NCI-H524 treated with DMSO at 0.1 percent for 48 hours (cell line): ENCODE measurements around the gene PSMB5.

Source experiments
- DNase-seq: peaks from one replicate; lab custom pipeline; 2025; lab: John Stamatoyannopoulos, UW

Gene PSMB5

DNA sequence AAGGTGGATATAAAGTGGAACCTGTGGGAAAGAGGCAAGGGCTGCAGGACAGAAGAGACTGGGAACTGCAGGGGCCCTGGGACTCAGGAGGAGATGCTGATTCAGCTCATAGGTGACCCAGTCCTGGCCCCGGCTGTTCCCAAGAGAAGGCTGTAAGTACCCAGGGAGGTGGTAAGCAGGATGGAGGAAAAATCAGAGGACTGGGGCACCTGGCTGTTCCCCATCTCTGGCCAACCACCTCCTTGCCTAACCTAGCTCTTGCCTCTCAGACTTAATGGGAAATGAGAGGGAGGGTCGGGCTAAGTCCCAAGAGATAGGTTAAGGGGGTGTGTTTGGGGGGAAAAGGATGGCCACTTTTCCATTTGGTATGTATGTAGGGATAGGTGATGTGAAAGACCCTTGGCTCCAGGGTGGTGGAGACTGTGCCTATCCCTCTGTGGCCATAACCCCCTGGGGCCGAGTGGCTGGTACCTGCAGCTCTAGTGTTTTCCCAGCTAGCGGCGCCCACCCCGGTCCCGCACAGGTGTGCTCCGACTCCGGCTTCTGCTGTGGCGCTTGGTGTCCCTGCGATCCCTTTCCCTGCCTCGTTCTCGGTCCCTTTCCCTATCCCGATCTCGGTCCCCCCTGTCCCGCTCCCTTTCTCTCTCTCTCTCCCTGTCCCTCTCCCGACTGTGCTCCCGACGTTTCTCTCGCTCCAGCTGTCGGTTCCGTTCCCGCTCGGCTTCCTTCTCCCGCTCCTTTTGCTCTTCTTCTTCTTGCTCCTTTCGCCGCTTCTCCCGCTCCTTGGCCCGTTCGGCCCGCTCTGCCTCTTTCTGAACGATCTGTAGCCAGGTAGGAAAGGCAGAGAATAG is 24.2 kb upstream of the PSMB5 start:
- no peak for DNase-seq

DNA sequence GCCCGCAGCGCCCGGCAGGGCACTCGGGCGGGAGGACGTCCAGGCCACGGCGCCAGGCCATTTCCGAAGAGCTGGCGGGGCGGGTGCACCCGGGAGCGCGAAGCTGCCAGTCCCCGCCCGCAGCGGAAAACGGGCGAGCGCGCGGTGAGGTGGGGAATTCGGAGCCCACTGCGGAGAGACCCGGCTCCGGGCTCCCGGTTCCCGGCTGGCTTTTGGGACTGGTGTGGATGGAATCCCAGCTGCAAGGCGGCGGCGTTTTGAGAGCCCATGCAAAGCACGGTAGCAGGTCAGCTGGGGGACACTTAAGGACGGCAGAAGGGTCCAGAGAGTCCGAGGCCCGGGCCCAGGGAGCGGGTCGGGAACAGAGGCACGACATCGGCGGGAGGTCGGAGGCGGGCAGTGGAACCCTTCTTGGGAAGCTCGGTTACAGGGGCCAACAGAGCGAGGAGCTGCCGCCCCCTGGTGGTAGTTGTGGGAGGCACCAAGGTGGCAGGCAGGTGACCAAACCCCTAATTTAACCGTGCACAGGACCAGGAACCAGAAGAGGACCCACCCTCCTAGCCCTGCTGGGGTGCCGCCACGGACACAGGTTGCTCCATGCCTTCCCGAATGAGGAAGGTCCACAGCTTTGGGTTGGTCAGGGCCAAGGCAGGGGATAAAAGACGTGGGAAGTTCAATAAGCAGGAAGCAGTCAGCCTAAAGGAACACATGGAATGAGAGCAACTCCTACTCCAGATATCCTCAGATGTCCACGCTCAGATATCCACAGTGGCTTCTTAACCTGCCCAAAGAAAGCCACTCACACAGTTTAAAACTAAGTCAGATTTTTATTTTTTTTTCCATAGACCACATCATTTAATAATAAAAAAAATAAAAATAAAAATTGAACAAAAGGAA is 23.3 kb upstream of the PSMB5 start:
- no peak for DNase-seq

DNA sequence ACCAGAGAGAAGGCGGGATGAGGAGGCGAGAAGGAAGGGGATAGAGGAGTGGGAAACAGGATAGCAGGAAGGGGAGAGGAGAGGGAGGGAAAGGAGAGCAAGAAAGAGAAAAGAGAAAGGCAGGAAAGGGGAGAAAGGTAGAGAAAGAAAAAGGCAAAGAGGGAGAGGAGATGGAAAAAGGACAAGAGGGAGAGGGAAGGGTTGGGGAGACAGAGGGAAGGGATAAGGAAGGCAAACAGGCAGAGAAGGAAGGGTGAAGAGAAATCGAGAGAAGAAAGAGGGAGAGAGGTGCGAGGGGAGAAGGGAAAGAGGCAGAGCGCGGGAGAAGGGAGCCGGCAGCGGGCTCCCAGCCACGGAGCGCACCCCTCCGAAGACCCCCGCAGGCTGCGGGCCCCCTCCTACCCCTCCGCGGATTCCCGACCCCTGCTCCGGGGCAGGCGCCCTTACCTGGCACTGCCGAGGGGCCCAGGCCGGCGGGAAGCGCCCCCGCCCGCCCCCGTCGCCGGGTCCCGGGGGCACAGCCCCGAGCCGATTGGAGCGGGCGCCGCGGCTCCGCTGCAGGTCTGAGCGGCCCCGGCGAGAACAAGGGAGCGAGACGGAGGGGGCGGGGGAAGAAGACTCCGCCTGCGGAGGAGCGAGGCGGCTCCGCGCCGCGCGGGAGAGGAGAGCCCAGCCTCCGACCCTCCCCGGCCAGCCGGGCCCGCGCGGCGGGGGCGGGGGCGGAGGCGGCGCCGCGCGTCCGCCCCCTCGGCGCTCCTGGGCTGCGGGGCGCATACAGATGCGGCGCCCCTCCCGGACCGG is 22.5 kb upstream of the PSMB5 start, which contains the start of gene CDH24:
CDH24 (minus strand) TSS at position 565 of the 801 bp plus-strand sequence. CDS start 1,787 bp downstream, outside the sequence.
- no peak for DNase-seq

DNA sequence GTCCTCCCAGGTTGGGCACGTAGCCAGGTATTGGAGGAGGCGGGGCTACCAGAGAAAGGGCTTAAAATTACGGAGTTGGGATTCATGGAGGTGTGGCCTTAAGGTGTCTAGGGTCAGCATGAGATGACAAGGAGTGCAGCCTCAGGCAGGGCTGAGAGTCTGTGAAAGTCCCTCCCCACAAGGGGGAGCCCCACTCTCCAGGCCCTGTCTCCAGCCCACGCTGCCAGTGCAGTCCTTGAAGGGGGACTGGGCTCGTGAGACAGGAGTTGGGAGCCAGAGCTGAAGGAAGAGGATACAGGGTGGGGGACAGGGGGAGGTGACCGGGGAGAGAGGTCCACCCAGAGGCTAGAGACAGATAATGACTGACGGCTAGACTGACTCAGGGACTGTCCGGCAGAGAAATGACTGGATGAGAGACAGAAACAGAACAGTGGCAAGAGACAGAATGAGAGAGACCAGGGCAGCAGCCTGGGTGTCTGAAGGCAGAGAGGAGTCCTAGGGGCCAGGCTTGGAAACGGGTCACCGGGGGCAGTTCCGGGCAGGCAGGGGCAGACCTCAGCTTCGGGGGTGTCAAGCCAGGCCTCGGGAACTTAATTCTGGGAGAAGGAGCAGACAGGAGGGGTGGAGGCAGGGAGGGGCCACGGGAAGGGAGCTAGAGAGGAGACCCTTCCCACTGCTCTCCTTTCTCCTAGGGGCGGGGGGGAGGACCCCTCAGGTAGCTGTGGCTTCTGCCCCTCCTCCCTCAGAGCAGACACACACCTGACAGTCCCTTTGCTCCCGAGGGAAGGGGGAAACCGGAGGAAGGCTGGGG is 21.6 kb upstream of the PSMB5 start:
- no peak for DNase-seq

DNA sequence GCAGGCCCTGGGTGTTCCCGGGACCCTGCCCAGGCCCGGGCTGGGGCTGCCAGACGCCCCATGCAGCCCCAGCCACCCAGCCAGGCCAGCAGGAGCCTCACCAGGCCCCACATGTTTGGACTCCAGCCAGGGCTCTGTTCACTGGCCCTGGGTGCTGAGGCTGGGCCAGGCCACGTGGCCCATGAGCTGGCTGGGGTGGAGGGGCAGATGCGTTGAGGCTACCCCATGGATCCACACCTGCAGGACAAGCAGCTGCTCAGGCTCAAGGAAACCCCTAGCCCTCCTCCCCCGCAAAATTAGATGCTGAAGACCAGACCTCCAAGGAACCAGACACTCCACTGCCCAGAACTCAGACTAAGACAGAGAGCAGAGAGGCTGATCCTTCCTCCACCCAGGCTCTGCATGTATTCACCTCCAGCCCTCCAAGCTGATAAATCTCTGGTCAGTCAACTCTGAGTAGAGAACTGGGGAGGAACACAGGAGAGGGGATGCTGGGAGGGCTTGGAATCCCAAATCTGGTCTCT is 21.0 kb upstream of the PSMB5 start:
- DNase-seq = no peak

DNA sequence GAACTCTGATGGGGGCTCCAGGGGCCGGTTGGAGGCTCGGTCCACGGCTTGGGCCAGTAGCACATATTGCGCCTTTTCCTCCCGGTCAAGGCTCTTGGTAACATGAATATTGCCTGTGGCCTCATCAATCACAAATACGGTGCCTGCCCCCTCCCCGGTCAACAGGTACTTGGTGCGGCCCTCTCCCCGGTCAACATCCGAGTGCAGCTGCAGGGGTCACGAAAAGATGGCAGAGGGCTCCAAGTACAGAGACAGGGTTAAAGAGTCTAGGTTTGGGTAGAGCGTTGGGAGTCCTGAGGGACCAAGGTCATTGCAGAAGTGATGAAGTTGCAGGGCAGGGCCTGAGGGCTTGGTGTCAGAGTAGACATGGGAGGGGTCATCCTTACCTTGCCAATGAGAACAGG is 20.4 kb upstream of the PSMB5 start:
- DNase-seq = no peak

DNA sequence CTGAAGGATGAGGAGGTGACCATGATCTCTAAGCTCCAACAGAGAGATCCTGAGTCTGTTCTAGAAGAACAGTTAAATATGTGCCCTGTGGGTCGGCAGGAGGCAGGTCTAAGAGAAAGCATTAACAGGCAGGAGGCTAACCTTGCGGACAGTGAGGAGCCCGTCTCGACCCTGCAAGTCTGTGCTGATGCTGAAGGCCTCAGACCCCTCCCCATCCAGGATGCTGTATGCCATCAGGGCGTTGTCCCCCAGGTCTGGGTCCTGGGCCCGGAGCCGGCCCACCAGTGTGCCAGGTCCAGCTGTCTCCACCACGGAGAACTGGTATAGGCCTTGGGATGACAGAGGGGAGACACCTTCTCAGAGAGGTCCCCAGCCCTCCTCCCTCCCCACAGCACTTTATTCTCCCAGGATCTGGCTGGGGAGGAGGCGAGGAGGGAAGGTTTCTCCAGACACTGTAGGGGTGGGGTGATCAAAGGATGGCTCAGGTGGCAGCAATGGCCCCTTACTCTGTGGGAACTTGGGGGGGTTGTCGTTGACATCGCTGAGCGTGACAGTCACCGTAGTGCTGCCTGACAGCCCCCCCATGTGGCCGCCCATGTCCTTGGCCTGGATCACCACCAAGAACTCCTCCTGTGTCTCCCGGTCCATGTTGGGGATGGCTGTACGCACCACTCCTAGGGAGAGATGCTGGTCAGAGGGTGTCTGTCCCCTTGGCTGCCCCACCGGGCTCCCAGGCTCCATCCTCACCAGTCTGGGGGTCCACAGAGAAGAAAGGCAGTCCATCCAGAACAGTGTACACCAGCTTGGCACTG is 19.5 kb upstream of the PSMB5 start:
- no peak for DNase-seq

DNA sequence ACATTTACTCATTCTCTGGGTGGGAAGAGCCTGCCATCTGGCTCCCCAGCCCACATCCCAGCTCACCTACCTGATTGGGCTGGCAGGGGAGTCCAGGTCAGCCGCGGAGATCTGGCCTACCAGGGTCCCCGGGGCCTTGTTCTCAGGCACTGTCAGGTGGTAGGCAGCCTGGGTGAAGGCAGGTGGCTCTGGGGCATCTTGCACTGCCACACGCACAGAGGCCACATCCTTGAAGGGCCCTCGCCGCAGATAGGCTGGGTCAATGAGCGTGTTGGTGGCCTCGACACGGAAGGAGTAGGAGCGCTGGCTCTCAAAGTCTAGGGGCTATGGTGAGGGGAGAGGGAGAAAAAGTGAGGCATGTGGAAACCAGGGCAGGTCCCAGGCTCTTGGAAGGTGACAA is 18.7 kb upstream of the PSMB5 start:
- no peak for DNase-seq

DNA sequence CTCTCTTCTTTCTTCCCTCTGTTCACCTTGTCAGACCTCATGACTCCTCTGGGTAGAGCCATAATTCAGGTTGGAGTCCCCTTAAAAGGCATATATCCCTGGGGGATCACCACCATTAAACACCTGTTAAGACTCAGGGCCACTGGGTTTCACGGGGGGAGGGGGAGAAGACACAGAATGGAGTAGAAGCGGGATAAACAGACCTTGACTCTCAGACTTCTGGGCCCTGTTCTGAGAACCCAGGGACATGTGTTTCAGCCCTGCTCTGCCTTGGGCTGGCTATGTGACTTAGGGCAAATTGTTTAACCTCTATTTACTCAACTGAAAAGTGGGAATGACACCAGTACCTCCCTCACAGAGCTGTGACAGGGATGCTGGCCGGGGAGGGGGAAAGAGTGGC is 18.0 kb upstream of the PSMB5 start:
- no peak for DNase-seq

DNA sequence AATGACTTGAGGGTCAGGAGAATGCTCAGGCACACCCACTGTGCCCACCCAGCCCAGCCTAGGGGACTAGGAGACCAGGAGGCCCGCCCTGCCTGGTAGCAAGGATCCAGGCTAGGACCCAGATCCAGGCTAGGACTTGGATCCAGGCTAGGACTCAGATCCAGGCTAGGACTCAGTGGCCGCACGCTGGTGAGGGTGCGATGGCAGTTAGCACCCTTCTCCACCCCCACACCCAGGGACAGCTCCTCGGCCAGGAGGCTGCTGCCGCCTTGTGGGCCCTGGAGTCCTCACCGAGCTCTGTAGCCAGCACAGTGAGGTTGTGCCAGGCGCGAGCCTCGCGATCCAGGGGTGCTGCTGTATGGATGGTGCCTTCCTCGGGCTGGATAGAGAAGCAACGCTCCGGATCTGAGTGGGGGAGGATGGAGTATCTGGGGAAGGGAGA is 17.5 kb upstream of the PSMB5 start:
- DNase-seq = no peak

DNA sequence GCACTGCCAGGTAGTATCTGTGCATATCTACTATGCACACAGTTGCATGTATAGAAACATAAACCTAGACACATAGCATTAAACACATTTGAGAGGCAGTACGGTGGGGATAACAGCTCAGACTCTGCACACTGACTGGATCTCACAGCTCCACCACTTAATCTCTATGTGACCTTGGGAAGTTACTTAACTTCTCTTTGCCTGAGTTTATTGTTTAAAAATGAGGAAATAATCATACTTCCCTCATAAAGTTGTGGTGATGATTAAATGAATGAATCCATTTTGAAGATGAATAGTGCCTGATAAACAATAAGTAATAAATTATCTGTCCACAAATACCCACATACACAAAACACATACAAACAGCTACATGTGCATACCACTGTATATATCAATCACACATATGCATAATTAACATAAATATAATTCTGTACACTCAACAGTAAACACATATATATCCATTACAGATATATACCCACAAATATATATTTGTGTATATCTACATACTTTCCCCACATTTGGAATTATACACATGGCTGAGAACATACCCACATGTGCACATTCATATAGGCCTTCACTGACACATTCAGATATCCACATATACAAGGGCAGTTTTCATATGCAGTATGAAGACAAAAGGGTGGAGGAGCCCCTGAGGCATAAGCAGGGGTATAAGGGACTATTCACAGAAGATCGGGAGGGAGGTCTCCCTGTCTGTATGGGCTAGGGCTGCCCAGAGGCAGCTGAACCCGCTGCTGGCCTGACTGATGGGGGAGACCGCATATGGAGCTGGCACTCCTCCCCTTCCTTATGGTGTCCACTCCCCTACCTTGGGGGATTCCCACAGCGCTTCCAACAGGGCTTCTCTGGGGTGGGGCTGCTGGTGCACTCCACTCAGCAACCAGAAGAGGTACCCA is 16.7 kb upstream of the PSMB5 start:
- DNase-seq = no peak

DNA sequence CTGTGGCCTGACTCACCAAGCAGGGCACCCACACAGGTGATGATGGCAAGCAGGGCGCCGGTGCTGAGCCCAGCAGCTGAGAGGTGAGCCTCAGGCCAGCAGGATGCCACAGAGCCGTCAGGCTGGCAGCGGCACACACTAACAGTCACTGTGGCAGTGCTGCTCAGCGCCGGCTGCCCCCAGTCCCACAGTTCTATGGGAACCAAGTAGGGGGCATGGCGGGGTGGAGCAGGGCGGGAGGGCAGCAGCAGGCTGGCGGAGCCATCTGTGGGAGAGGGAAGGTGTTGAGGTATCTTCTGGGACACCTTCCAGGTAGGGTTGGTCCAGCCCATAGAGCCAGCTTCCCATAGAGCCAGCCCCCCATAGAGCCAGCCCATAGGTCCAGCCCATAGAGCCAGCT is 14.3 kb upstream of the PSMB5 start:
- no peak for DNase-seq

DNA sequence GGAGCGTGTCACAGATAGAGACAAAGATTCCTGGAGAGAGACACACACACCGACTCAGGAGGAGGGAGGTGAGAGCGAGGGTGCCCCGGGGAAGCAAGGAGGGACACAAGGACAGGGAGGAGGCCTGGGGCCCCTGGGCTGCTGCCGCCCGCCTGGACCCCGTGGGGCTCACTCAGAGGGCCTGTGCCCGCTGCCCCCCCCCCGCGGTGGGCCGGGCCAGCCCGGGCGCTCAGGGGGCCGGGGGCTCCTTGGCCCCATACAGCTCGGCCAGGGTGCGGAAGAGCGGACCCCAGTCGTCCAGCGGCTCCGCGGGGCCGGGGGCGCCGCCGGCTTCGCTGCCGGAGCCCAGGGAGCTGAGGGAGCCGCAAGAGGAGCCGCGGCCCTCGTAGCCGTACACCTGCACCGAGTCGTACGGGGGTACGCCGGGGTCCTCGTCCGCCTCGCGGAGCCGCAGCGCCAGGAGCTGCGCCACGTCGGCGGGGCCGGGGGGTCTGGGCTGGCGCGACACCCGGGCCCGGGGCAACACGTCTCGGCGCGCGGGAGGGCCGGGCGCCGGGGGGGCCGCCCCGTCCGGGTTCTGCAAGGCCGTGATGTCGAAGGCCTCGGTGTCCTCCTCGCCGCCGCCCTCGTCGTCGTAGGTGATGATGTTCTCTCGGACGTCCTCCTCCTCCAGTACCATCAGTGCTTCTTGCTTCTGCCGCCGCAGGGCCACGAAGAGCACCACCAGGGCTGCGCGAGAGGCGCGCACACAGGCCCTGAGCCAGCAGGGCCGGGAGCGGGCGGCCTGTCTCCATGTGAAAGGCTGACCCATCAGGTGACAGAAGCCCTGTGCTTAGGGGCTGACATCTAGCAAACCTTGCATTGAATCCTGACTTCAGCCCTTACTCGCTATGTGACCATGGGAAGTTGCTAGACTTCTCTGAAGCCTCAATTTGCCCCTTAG is 13.3 kb upstream of the PSMB5 start:
- DNase-seq = no peak

DNA sequence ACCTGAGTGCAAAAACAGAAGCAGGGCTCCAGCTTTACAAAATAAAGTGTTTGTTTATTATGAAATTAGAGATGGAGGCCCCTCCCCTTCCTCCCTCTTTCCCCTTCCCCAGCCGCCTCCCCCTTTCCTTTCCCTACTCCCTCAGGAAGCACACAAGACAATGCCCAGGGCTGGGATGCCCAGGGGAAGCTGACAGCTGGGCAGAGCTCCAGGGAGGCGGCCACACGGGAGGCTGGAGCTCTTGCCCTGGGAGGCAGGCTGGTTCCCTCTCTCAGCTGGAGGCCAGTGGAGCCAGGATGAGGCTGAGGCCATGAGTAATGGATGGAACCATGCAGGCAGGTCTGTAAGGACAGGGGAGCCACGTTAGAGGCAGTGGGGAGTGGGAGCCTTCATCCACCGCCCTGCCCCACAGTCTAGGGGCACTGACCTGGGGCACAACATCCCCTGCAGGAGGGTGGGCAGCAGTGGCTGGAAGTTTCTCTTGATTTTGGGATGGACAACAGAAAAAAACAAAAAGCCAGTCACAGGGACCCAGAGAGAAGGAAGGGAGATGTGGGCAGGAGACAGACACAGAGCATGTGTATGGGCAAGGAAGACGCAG is 12.4 kb upstream of the PSMB5 start:
- no peak for DNase-seq

DNA sequence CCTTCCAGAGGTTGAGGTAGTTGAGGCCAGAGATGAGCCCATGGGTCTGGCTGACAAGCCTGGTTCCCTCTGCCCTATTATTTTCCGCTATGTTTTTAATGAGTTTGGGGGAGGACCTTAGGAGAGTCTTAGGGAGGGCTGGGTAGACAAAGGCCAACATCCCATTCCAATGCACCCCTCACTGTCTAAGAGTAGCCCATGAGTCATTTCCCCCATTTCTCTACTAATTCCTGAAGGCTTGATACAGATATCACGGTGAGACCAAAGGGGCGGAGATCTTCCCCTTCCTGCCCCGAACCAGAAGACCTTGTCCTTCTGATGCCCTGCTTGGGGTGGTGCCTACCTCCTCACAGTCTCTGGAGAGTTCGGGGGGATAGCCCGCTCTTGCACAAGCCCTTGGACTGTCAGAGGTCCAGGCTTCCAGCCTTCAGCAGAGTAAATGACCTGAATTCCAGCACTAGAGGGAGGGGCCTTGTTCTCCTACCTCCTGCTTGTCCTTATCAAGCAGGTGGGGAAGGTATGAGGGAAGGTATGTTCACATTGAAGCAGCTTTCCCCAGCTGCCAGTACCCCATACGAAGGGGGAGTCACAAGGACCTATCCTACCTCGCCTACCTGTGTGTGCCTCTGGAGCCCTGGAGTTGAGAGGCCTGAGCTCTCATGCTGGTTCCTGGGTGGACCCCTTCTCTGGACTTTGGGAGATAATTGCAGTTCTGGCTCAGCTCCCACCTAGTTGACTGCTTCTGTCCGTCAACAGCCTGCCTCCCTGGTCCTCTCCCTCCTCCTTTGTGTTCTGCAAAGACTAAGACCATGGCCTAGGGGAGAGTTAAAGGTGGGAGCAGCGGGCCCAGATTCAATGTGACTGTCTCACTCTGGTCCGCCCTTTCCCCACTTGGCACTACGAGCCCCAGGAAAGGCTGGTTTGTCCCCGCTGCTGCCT is 11.0 kb upstream of the PSMB5 start:
- DNase-seq = no peak

DNA sequence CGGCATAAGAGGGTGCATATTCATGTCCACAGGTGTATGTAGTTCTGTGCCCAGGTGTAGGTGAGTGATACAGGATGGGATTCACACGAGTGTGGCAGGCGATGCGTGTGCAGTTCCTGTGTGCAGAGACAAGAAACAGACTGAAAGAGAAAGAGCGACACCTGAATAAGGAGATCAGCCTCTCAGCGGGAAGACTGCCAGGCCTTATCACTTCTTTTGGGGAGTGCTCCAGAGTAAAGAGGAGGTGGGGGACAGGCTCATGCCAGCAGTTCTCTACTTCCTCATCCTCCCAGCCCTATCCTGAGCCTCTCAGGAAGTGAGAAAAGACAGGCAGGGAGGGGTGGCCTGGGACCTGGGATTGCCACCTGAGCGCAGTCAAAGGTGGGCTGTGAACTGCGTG is 10.1 kb upstream of the PSMB5 start:
- no peak for DNase-seq
